ENCODE measurements around the gene ZNF146. TPM values are rescaled to one million over a fixed set of nuclear protein-coding genes. Genes with fewer than 3 reads are reported as not detected.
A peak's percentile ranks its signal among the peaks of the same experiment; 100 is the strongest.

The ZNF146 gene
- total and polyA plus RNA-seq, 7 donors: 28.0 to 71.7 (median 52.1) TPM

- peaks cover 0 to 12% (median 0%) of the 10 kb centered on the region in 4 donors for H3K9me3 ChIP-seq
- H3K27me3 ChIP-seq: peaks cover 0 to 28% (median 0%) of the 10 kb centered on the region in 3 donors
- TF ChIP-seq POLR2A (IDR thresholded peaks at IDR 0.05) (no peak), CTCF (IDR thresholded peaks at IDR 0.05) (no peak), POLR2AphosphoS5 (IDR thresholded peaks at IDR 0.05) (no peak), EP300 (IDR thresholded peaks at IDR 0.05) (no peak)
- H3K36me3 ChIP-seq: no peaks in the 10 kb centered on the region
- WGBS, 2 donors: 8 to 35% methylated on average over 63 of the region's 63 CpGs
- H3K4me3 ChIP-seq: peak overlapping the region; percentile 18 to 51 (median 39)
- intact Hi-C loops (cut with DNase I): no loop called here
- H3K27ac ChIP-seq: no peak overlapping the region
- H3K4me1 ChIP-seq: peaks cover 0 to 17% (median 13%) of the 10 kb centered on the region in 4 donors
- no peak for DNase-seq
These were observed 30.5 kb downstream of the ZNF146 start for GRCh38 chr19:36245210-36246005.

DNA sequence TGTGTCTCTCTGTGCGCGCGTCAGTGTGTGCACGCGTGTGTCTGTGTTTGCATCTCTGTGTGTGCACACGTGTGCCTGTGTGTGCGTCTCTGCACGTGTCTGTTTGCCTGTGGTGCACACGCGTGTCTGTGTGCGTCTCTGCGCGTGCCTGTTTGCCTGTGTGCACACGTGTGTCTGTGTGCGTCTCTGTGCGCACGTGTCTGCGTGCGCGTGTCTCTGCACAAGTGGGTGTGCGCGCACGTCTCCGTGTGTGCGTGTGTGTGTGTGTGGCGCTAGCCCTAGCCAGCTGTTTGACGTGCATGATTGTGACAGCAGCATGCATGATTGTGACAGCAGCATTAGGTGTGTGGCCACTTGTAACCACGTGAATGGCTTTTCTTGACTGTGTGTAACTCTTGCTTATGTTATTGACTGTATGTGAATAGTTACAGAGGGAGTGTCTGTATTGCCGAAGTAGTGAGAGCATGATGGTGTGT, 31.1 kb downstream of the ZNF146 start:
- 31 to 53% methylated on average over 29 of the region's 29 CpGs for WGBS, 2 donors
- Histone ChIP-seq H3K27ac (no peak overlapping the region), H3K4me3 (peak overlapping the region; percentile 18 to 51 (median 39)), H3K4me1 (peaks cover 0 to 17% (median 13%) of the 10 kb centered on the region in 4 donors), H3K9me3 (peaks cover 0 to 12% (median 0%) of the 10 kb centered on the region in 4 donors), H3K36me3 (no peaks in the 10 kb centered on the region), H3K27me3 (peaks cover 0 to 28% (median 0%) of the 10 kb centered on the region in 3 donors)
- intact Hi-C loops (cut with DNase I): no loop called here
- no peak for DNase-seq
- no peak for TF ChIP-seq POLR2A (IDR thresholded peaks at IDR 0.05)
- TF ChIP-seq CTCF (IDR thresholded peaks at IDR 0.05): no peak
- TF ChIP-seq EP300 (IDR thresholded peaks at IDR 0.05): no peak
- no peak for TF ChIP-seq POLR2AphosphoS5 (IDR thresholded peaks at IDR 0.05)

DNA sequence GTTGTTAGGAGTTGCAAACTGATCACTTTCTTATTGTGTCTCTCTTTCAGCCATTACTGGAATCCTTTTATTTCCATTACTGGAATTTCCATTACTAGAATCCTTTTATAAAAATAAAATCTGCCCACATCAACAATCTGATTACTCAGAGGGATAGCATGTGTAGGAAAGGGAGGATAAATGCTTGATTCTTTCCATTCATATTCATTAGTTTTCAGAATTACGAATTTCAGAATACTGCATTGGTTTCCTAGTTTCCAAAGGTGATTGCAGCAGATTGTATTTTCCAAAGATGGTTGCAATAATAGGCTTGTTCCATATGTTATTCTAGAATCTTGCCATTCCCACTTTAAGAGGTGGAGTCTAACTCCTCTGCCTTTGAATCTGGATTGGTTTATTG, 37.1 kb downstream of the ZNF146 start:
- Histone ChIP-seq H3K9me3 (peaks cover 0 to 2% (median 0%) of the 10 kb centered on the region in 4 donors), H3K27me3 (peaks cover 0 to 8% (median 0%) of the 10 kb centered on the region in 3 donors), H3K36me3 (no peaks in the 10 kb centered on the region), H3K27ac (no peak overlapping the region), H3K4me1 (peaks cover 0 to 5% (median under 1%) of the 10 kb centered on the region in 4 donors), H3K4me3 (no peak overlapping the region)
- WGBS, 2 donors: 72 to 79% methylated on average over 1 of the region's 1 CpG
- TF ChIP-seq CTCF (IDR thresholded peaks at IDR 0.05): no peak
- TF ChIP-seq POLR2A (IDR thresholded peaks at IDR 0.05): no peak
- no peak for TF ChIP-seq POLR2AphosphoS5 (IDR thresholded peaks at IDR 0.05)
- TF ChIP-seq EP300 (IDR thresholded peaks at IDR 0.05): no peak
- no peak for DNase-seq
- intact Hi-C loops (cut with DNase I): no loop called here

DNA sequence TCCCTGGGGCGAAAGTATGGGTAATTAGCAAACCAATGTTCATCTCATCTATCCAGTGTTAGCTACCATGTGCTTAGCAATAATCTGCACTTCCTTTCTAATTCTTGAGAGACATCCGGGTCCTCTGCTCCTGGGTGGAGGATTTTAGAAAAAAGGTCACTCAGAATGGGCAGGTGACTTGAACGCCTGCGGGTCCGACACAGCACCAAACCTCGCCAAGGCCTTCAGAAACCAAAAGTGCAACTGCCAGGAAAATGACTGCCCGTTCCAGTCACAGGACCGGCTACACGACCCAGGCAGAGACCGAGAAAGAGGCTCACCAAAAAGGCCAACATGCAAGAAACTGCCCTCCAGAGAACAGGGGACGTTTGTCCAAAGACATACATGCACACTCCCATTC, 39.9 kb downstream of the ZNF146 start:
- H3K36me3 ChIP-seq: no peaks in the 10 kb centered on the region
- H3K4me1 ChIP-seq: peaks cover 0 to 11% (median 4%) of the 10 kb centered on the region in 4 donors
- no peaks in the 10 kb centered on the region for H3K27me3 ChIP-seq
- no peak overlapping the region for H3K27ac ChIP-seq
- TF ChIP-seq POLR2AphosphoS5 (IDR thresholded peaks at IDR 0.05) (no peak), EP300 (IDR thresholded peaks at IDR 0.05) (no peak), CTCF (IDR thresholded peaks at IDR 0.05) (no peak), POLR2A (IDR thresholded peaks at IDR 0.05) (no peak)
- intact Hi-C loops (cut with DNase I): no loop called here
- peaks cover 0 to 4% (median 0%) of the 10 kb centered on the region in 4 donors for H3K9me3 ChIP-seq
- 86 to 93% methylated on average over 11 of the region's 11 CpGs for WGBS, 2 donors
- no peak for DNase-seq
- H3K4me3 ChIP-seq: no peak overlapping the region
